Osteoblast (primary cell): ENCODE measurements around the gene DGKE. TPM values are rescaled to one million over a fixed set of nuclear protein-coding genes. Genes with fewer than 3 reads are reported as not detected.

Source experiments
- DNase-seq: peaks from one replicate; pipeline ENCODE4 v3.0.0; 2011; ENCODE audit warnings: low spot score, mixed read lengths; ENCODE audit not compliant: insufficient read length; ENCODE audit errors: missing footprints
- H2AFZ ChIP-seq: 2 replicates; pipeline ENCODE4 v1.6.0; 2011; ENCODE audit warnings: mild to moderate bottlenecking, low read length
- H3K27ac ChIP-seq: 2 replicates; pipeline ENCODE4 v1.5.1; 2011; ENCODE audit warnings: mild to moderate bottlenecking, low read depth, low read length, moderate library complexity
- H3K27me3 ChIP-seq: 2 replicates; pipeline ENCODE4 v1.6.0; 2012; ENCODE audit warnings: mild to moderate bottlenecking, control low read depth, inconsistent platforms, low read length, moderate library complexity; ENCODE audit not compliant: insufficient read depth
- H3K36me3 ChIP-seq: 2 replicates; pipeline ENCODE4 v1.5.1; 2011; ENCODE audit warnings: mild to moderate bottlenecking, low read length, control low read depth, moderate library complexity; ENCODE audit not compliant: insufficient read depth
- H3K4me1 ChIP-seq: 2 replicates; pipeline ENCODE4 v1.5.1; 2011; ENCODE audit warnings: mild to moderate bottlenecking, low read length, control low read depth, moderate library complexity; ENCODE audit not compliant: insufficient read depth
- H3K4me2 ChIP-seq: 2 replicates; pipeline ENCODE4 v1.6.0; 2011; ENCODE audit warnings: mild to moderate bottlenecking, low read length; ENCODE audit not compliant: insufficient read depth
- H3K4me3 ChIP-seq: fragments of 200-600 bp; sonication (generic); 3 replicates; pipeline ENCODE4 v1.5.1; 2012; ENCODE audit warnings: mild to moderate bottlenecking, low read length, inconsistent platforms; ENCODE audit not compliant: insufficient read depth
- H3K79me2 ChIP-seq: 2 replicates; pipeline ENCODE4 v1.6.0; 2012; ENCODE audit warnings: mild to moderate bottlenecking, low read length, control low read depth, inconsistent platforms; ENCODE audit not compliant: insufficient read depth
- H3K9me3 ChIP-seq: 2 replicates; pipeline ENCODE4 v1.5.1; 2011; ENCODE audit warnings: low read depth, low read length, control low read depth
- H4K20me1 ChIP-seq: 2 replicates; pipeline ENCODE4 v1.6.0; 2012; ENCODE audit warnings: mild to moderate bottlenecking, low read length, control low read depth; ENCODE audit not compliant: insufficient read depth
- total RNA-seq: library from RNA; depleted of rRNA; stranded (reverse); fragments of >200 nt; gene quantifications from 2 replicates; pipeline ENCODE4 v1.2.3, GENCODE V29; 2012
- TF ChIP-seq, protein P1 (sequence below): IDR thresholded peaks from 2 replicates; pipeline ENCODE4 v1.5.1; 2011; ENCODE audit warnings: mild to moderate bottlenecking, low read depth, low read length, moderate library complexity; ENCODE audit errors: extremely low read depth

DGKE gene
- total RNA-seq, 1 donor, result 6.2 TPM

DNA sequence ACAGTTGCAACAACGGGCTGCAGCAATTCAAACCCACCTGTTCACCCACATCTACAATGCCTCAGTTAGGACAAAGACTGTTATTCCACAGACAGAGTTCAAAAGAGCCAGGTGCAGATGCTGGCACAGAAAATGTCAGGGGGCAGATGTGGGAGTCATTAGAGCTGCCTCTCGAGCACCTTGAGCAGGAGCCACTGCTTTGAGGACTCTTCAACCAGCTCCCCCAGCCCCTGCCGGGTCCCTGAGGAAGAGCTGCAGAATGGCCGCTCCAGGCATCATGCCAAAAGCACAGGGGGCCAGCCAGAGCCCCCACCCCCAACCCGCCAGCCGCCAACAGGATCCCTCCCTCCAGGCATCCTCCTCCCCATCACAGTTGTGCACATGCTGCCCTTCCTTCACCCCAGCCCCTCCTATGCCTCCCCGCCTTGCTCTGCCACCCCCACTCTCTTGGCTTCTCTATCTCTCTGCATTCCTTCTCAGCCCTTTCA is 21.0 kb upstream of the DGKE start:
- Histone ChIP-seq H4K20me1 (no peaks in the 10 kb centered on the region), H3K36me3 (no peaks in the 10 kb centered on the region), H3K27me3 (no peaks in the 10 kb centered on the region), H3K4me2 (no peak overlapping the region), H3K9me3 (no peaks in the 10 kb centered on the region), H3K27ac (no peak overlapping the region), H3K4me1 (peaks cover 2% of the 10 kb centered on the region), H2AFZ (no peak overlapping the region), H3K4me3 (no peak overlapping the region), H3K79me2 (no peaks in the 10 kb centered on the region)
- TF ChIP-seq, protein P1, sequence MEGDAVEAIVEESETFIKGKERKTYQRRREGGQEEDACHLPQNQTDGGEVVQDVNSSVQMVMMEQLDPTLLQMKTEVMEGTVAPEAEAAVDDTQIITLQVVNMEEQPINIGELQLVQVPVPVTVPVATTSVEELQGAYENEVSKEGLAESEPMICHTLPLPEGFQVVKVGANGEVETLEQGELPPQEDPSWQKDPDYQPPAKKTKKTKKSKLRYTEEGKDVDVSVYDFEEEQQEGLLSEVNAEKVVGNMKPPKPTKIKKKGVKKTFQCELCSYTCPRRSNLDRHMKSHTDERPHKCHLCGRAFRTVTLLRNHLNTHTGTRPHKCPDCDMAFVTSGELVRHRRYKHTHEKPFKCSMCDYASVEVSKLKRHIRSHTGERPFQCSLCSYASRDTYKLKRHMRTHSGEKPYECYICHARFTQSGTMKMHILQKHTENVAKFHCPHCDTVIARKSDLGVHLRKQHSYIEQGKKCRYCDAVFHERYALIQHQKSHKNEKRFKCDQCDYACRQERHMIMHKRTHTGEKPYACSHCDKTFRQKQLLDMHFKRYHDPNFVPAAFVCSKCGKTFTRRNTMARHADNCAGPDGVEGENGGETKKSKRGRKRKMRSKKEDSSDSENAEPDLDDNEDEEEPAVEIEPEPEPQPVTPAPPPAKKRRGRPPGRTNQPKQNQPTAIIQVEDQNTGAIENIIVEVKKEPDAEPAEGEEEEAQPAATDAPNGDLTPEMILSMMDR, result no peak
- DNase-seq, result no peak

GRCh38 chr17:56815711-56816110 is 18.2 kb upstream of the DGKE start:
- no peaks in the 10 kb centered on the region for H4K20me1 ChIP-seq
- H2AFZ ChIP-seq, result peak overlapping the region; percentile 57
- peak overlapping the region; percentile 60 for H3K4me2 ChIP-seq
- peak overlapping the region; percentile 25 for H3K27ac ChIP-seq
- no peaks in the 10 kb centered on the region for H3K27me3 ChIP-seq
- H3K36me3 ChIP-seq, result no peaks in the 10 kb centered on the region
- H3K79me2 ChIP-seq, result no peaks in the 10 kb centered on the region
- H3K4me1 ChIP-seq, result peaks cover 2% of the 10 kb centered on the region
- no peak for DNase-seq
- no peak overlapping the region for H3K4me3 ChIP-seq
- TF ChIP-seq, protein P1, result no peak
- no peaks in the 10 kb centered on the region for H3K9me3 ChIP-seq

GRCh38 chr17:56817066-56817465 is 16.9 kb upstream of the DGKE start:
- no peaks in the 10 kb centered on the region for H3K79me2 ChIP-seq
- H4K20me1 ChIP-seq, result no peaks in the 10 kb centered on the region
- no peaks in the 10 kb centered on the region for H3K36me3 ChIP-seq
- H3K4me3 ChIP-seq, result no peak overlapping the region
- H3K27me3 ChIP-seq, result no peaks in the 10 kb centered on the region
- H3K9me3 ChIP-seq, result no peaks in the 10 kb centered on the region
- no peak overlapping the region for H3K4me2 ChIP-seq
- H3K4me1 ChIP-seq, result peaks cover 2% of the 10 kb centered on the region
- DNase-seq, result no peak
- H3K27ac ChIP-seq, result no peak overlapping the region
- TF ChIP-seq, protein P1, result no peak
- H2AFZ ChIP-seq, result no peak overlapping the region

DNA sequence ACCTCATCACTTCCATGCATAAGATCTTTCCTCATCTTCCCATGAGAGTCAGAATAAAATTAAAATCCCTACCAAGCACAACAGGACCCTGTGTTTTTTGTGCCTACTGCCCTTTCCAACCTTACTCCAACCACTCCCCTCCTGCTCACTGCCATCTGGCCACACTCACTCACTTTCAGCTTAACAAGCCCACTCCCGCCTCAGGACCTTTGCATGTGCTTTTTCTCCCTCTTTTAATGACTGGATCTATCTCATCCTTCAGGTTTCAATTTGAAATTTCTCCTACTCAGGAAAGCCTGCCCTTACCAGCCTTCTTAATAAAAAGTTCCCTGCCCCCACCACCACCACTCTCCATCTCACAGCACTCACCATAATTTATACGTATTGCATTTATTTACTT is 14.9 kb upstream of the DGKE start:
- no peak for DNase-seq
- Histone ChIP-seq H3K27me3 (no peaks in the 10 kb centered on the region), H3K36me3 (no peaks in the 10 kb centered on the region), H2AFZ (no peak overlapping the region), H3K4me3 (no peak overlapping the region), H4K20me1 (no peaks in the 10 kb centered on the region), H3K27ac (no peak overlapping the region), H3K79me2 (no peaks in the 10 kb centered on the region), H3K4me1 (peaks cover 2% of the 10 kb centered on the region), H3K9me3 (no peaks in the 10 kb centered on the region), H3K4me2 (no peak overlapping the region)
- TF ChIP-seq, protein P1, result no peak
